Sciatic nerve (tissue), 2 donors: ENCODE results near the gene LRFN3. TPM values are rescaled to one million over a fixed set of nuclear protein-coding genes. Genes with fewer than 3 reads are reported as not detected.
A peak's percentile ranks its signal among the peaks of the same experiment; 100 is the strongest.
"Not testable (repeated sequence)": the region's sequence is repeated elsewhere in the genome, so short reads cannot be mapped to it uniquely, and the experiment has no call there.

Source experiments
- ATAC-seq: fragments of 200-7000 bp; cut with Tn5 transposase; one replicate; pipeline ENCODE4 v1.9.1; 2020; ENCODE audit warnings: mild to moderate bottlenecking, moderate library complexity
- DNase-seq: peaks from one replicate; pipeline ENCODE4 v3.0.0-alpha.2; 2020; ENCODE audit warnings: low spot score
- intact Hi-C: fragments of 100-400 bp; cut with DNase I; formaldehyde crosslinking; loops from one replicate; pipeline ENCODE4 v1.14.2; 2022
- total RNA-seq: library from RNA; stranded (reverse); fragmentation: NEBNext Ultra II Directional; extraction: Animal tissue kit (Norgen Biotek cat#: 25700); gene quantifications from one replicate; pipeline ENCODE4 v1.2.1, GENCODE V29; 2021
- donor health status: DM: no; HTN: no; CAD: no.
- donor health status: DM: no; HTN: no; CAD: no.

Gene LRFN3
- total RNA-seq, 1 donor from 2014 or later, result 13.1 TPM

DNA sequence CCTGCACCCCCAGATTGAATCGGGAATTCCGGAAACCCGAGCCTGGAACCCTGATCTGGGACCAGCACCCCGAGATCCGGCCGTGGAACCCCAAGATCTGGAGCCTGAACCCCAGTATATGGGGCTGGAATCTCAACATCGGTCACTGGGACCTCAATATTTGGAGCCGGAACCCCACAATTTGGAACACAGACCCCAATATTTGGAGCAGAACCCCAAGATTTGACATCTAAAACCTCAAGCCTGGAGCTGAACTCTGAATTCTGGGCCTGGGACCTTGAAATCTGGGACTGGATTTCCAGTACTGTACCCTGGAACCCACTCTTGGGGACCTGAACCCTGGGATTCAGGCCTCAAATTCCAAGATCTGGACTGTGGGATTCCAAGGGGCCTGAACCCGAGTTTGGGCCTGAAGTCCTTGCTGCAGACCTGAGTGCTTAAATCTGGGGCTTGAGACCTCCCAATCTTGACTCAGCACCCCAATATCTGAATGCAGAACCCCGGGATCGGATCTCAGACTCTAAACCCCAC, 629 bp downstream of the LRFN3 start:
- intact Hi-C loops, result no loop called here
- no peak for ATAC-seq
- no peak for DNase-seq

DNA sequence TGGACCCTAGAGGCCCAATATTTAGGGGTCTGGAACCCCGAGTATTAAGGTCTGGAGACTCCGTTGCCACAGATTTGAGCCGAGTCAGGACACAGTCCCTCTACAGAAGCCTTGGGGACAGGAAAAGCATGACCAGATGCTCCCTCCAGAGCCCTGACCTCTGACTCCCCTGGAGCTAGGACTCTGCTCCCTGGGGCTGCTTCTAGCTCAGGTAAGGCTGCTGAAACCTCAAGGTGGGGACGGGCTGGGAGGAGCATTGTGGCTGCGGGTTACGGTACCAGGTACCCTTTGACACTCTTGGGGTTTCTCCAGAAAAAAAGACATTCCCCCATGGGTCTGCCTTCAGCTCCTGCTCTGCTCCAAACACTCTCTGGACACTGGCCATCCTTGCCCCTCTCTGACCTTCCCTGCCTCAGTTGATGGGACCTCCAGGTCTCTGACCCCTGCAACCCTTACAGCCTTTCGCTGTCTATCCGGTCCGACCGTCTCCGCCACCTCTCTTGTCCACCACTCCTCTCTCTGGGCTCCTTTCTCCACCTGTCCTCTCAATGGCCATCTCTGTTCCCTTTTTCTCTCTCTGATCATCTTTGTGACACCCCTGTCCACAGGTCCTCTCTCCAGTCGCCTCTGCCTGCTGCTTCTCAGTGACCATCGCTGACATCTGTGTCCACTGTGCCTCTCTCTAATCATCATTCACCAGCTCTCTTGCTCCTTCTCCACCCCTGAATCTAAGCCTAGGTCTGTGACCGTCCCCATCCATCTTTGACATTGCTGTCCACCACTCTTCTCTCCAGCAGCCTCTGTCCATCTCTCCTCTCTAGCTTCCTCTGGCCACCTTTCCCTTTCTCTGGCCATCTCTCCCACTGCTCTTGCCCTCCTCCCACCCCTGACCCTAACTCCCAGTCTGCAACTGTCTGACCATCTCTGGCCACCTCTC, 1.4 kb downstream of the LRFN3 start:
- ATAC-seq (peak; percentile 4), DNase-seq (no peak)
- intact Hi-C loops, result no loop called here

DNA sequence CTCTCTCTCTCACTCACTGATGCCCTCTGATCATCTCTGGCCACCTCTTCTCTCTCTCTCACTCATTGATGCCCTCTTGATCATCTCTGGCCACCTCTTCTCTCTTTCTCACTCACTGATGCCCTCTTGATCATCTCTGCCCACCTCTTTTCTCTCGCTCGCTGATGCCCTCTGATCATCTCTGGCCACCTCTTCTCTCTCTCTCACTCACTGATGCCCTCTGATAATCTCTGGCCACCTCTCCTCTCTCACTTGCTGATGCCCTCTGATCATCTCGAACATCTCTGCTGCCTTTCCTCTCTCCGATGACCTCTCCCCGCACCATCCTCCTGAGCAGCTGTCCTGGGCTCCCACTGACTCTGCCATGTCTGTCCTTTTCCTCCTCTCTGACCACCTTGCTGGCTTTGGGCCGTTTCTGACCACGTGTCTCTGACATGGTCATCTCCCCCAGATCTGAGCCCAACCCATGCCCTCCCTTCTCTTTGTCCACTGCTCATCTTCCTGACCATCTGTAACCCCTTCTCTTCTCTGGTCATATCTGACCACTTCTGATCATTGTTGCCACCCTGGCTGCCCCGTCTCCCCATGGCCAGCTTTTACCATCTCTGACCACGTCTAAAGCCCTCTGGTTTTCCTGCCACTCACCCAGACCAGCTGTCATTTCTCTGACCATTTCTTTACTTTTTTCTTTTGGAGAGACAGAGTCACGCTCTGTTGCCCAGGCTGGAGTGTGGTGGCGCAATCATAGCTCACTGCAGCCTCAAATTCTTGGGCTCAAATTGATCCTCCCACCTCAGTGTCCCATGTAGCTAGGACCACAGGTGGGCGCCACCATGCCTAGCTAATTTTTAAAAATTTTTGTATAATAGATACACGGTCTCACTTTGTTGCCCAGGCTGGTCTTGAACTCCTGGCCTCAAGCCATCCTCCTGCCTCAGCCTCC, 2.4 kb downstream of the LRFN3 start:
- DNase-seq, result no peak
- ATAC-seq, result no peak
- intact Hi-C loops, result no loop called here

DNA sequence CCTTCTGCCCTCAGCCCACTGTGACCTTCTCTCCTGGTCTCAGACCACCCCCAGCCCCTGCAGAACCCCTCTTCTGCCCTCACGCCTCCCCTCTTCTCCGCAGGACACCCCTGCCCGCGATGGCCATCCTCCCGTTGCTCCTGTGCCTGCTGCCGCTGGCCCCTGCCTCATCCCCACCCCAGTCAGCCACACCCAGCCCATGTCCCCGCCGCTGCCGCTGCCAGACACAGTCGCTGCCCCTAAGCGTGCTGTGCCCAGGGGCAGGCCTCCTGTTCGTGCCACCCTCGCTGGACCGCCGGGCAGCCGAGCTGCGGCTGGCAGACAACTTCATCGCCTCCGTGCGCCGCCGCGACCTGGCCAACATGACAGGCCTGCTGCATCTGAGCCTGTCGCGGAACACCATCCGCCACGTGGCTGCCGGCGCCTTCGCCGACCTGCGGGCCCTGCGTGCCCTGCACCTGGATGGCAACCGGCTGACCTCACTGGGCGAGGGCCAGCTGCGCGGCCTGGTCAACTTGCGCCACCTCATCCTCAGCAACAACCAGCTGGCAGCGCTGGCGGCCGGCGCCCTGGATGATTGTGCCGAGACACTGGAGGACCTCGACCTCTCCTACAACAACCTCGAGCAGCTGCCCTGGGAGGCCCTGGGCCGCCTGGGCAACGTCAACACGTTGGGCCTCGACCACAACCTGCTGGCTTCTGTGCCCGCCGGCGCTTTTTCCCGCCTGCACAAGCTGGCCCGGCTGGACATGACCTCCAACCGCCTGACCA, 3.3 kb downstream of the LRFN3 start:
- no peak for ATAC-seq
- intact Hi-C loops, result no loop called here
- no peak for DNase-seq

DNA sequence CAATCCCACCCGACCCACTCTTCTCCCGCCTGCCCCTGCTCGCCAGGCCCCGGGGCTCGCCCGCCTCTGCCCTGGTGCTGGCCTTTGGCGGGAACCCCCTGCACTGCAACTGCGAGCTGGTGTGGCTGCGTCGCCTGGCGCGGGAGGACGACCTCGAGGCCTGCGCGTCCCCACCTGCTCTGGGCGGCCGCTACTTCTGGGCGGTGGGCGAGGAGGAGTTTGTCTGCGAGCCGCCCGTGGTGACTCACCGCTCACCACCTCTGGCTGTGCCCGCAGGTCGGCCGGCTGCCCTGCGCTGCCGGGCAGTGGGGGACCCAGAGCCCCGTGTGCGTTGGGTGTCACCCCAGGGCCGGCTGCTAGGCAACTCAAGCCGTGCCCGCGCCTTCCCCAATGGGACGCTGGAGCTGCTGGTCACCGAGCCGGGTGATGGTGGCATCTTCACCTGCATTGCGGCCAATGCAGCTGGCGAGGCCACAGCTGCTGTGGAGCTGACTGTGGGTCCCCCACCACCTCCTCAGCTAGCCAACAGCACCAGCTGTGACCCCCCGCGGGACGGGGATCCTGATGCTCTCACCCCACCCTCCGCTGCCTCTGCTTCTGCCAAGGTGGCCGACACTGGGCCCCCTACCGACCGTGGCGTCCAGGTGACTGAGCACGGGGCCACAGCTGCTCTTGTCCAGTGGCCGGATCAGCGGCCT, 4.1 kb downstream of the LRFN3 start:
- ATAC-seq (no peak), DNase-seq (no peak)
- intact Hi-C loops, result no loop called here

DNA sequence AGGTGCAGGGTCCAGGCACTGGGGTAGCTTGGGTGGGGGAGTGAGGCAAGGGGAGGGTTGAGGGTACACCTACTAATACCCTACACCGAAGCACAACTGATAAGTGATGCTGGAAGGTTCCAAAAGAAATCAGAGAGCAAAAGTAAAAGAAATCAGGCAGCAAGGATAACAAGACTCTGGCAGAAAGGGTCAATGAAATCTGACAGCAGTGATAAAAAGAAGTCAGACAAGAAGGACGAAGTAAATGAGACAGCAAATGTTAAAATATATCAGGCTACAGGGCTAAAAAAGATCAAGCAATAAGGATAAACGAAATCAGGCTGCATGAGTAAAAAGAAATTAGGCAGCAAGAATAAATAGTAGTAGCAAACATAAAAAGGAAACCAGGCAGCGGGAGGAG, 4.7 kb downstream of the LRFN3 start:
- DNase-seq, result no peak
- intact Hi-C loops, result no loop called here
- no peak for ATAC-seq

DNA sequence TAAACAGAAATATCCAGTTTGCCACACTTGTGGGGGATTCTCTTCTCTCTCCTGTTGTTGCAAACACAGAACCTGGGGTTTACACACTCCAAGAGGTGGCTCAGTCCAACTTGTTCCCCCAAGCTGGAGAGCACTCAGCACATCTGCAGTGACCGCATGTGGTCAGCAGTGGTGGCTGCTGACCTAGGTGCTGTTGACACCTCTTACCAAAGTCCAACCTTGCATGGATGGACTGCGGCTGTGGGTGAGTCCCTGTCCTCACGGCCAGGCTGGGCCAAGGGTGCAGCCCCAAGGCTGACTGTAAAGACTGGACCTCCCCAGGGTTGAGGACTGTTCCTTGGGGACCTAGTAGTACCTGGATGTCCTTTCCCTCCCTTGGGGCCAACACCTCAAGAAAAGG, 6.1 kb downstream of the LRFN3 start:
- DNase-seq (no peak), ATAC-seq (no peak)
- intact Hi-C loops, result no loop called here

DNA sequence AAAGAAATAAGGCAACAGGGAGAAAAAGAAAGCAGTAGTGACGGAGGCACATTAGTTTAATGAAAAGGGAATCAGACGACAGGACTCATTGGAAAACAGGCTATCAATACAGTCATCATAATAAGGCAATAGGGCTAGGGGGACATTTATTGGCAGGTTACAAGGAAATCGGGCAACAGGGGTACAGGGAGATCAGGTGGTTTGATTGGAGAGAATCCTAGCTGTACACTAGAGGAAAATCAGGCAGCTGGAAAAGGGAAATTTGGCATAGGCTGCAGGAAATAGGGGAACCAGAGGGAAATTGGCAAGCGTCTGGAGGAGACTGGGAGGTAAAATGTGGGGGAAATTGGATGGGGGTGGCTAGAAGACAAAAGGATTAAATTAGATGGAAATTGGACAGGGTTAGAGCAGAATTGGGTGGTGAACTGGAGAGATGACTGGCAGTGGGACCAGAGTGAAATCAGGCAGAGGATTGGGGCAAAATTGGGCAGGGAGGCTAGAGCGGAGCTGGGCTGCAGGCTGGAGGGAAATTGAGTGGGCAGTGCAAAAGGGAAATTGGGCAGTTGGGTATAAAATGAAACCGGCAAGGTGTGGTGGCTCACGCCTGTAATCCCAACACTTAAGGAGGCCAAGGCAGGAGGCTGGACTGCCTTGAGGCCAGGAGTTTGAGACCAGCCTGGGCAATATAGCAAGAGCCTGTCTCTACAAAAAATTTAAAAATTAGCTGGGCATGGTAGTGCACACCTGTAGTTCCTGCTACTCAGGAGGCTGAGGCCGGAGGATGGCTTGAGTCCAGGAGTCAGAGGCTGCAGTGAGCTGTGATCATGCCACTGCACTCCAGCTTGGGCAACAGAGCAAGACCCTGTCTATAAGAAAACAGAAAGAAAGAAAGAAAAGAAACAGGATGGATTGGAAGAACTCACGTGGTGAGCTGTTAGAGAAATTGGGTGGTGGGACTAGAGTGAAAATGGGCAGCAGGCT, 7.4 kb downstream of the LRFN3 start:
- intact Hi-C loops, result no loop called here
- DNase-seq (no peak), ATAC-seq (no peak)

DNA sequence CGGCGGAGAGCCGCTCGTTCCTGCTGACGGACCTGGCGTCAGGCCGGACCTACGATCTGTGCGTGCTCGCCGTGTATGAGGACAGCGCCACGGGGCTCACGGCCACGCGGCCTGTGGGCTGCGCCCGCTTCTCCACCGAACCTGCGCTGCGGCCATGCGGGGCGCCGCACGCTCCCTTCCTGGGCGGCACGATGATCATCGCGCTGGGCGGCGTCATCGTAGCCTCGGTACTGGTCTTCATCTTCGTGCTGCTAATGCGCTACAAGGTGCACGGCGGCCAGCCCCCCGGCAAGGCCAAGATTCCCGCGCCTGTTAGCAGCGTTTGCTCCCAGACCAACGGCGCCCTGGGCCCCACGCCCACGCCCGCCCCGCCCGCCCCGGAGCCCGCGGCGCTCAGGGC, 8.4 kb downstream of the LRFN3 start:
- DNase-seq, result no peak
- intact Hi-C loops, result no loop called here
- no peak for ATAC-seq

DNA sequence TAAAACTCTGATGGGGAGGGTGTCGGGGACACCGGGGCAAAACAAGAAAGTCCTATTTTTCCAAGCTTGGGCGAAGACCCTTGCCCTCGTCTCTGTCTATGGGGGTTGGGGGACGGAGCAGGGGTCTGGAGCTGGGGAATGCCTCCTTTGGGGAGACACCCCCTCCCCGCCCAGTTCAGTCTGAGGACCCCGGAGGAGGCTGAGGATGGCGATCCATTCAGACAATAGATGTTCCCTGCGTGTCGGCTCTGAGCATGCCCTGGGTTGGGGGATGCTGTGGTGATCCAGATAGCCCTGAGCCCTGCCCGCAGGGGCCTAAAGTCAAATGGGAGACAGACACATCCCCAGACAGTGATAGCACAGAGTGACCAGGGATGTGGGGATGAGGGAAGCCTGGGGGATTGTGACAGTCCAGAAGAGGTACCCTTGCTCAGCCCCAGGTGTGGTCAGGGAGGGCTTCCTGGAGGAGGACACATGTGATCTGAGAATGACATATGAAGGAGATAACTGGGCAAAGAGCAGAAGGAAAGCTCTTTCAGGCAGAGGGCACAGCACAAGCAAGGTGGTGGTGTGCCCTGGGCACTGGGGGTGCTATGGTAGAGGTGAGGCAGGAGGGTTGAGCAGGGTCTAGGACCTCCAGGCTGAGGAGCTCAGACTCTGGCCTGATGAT, 9.1 kb downstream of the LRFN3 start:
- intact Hi-C loops, result no loop called here
- ATAC-seq (no peak), DNase-seq (no peak)

DNA sequence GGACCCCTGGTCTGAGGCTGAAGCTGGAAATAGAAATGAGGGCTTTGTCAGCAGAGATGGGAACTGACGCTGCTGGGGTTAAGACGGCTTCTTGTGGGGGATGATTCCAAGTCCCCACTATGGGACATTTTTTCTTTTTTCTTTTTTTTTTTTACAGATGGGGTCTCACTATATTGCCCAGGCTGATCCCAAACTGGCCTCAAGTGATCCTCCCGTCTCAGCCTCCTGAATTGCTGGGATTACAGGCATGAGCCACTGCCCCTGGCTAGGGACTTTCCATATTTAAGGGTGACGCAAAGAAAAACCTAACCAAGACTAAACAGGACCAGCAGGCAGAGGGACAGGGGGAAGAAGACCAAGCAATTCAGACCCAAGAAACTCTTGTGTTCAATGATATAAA, 10.0 kb downstream of the LRFN3 start:
- DNase-seq, result no peak
- ATAC-seq, result no peak
- intact Hi-C loops, result no loop called here

DNA sequence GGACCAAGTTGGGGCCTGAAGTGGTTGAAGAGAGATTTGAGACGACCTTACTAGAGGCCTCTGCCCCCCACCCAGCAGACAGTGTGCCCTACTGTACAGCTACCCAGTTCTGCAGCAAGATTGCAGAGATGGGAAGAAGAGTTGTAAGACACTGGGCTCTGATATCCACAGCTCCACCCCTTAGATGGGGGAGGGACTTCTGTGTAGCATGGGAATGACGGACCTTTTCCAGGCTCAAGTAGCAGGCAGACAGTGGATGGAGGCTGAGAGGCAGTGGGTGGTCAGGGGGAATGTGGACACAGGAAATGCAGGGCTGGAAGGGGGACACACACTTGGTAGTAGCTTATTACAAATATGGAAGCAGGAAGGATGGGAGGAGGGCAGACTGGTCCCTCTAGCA, 13.0 kb downstream of the LRFN3 start:
- intact Hi-C loops, result no loop called here
- DNase-seq (no peak), ATAC-seq (no peak)

DNA sequence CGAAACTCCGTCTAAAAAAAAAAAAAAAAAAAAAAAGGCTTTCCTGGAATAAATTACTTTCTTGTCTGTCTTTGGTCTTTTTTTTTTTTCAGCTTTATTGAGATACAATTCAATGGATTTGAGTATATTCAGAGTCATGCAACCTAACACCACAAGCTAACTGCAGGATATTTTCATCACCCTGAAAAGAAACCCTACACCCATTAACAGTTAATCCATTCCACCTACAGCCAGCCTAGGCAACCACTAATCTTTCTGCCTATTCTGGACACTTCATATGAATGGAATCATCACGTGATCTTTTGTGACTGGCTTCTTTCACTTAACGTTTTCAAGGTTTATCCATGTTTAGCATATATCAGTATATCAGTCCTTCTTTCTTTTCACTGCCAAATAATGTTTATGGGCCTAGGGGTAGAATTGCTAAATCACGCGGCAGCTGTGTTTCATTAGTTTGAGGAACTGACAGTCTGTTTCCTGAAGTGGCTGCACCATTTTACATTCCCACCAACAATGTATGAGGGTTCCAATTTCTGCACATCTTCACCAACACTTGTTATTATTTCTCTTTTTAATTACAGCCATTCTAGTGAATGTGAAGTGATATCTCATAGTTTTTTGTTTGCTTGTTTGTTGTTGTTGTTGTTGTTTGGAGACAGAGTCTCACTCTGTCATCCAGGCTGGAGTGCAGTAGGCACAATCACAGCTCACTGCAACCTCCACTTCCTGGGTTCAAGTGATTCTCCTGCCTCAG, 19.9 kb downstream of the LRFN3 start:
- intact Hi-C loops, result no loop called here
- ATAC-seq, result no peak
- no peak for DNase-seq

DNA sequence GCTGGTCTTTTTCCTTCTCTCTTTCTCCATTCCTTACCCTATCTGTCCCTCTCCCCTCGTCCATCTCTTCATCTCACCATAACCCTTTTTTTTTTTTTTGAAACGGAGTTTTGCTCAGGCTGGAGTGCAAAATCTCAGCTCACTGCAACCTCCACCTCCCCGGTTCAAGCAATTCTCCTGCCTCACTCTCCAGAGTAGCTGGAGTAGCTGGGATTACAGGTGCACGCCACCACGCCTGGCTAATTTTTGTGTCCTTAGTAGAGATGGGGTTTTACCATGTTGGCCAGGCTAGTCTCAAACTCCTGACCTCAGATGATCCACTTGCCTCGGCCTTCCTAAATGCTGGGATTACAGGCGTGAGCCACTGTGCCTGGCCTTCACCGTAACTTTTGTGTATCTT, 21.2 kb downstream of the LRFN3 start:
- DNase-seq, intact Hi-C loops, ATAC-seq: not testable (repeated sequence)

DNA sequence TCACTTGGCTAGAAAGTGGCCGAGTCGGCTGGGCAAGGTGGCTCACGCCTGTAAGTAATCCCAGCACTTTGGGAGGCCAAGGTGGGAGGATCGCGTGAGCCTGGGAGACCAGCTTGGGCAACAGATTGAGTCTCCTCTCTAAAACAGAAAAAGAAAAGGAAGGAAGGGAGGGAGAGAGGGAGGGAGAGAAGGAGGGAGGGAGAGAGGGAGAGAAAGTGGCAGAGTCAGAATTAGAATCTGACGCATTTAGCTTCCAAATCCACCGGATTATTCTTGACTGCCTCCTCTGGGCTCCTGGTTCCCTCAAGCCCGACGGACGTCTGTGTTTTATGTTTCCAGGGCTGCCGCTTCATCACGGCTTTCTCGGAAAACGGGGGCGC, 22.5 kb downstream of the LRFN3 start:
- DNase-seq (no peak), ATAC-seq (no peak)
- intact Hi-C loops, result no loop called here
